ENCODE results near the gene USP15.

Gene USP15

GRCh38 chr12:62270872-62271271 is 10.7 kb downstream of the USP15 start:
- TF ChIP-seq, protein P1, sequence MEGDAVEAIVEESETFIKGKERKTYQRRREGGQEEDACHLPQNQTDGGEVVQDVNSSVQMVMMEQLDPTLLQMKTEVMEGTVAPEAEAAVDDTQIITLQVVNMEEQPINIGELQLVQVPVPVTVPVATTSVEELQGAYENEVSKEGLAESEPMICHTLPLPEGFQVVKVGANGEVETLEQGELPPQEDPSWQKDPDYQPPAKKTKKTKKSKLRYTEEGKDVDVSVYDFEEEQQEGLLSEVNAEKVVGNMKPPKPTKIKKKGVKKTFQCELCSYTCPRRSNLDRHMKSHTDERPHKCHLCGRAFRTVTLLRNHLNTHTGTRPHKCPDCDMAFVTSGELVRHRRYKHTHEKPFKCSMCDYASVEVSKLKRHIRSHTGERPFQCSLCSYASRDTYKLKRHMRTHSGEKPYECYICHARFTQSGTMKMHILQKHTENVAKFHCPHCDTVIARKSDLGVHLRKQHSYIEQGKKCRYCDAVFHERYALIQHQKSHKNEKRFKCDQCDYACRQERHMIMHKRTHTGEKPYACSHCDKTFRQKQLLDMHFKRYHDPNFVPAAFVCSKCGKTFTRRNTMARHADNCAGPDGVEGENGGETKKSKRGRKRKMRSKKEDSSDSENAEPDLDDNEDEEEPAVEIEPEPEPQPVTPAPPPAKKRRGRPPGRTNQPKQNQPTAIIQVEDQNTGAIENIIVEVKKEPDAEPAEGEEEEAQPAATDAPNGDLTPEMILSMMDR (IDR thresholded peaks at IDR 0.05; ENCODE audit: extremely low read depth, missing control alignments), result no peak
- DNase-seq (ENCODE audit: low spot score), result no peak

GRCh38 chr12:62272936-62273552 is 12.8 kb downstream of the USP15 start:
- TF ChIP-seq, protein P1 (IDR thresholded peaks at IDR 0.05; ENCODE audit: extremely low read depth, missing control alignments), result no peak
- no peak for DNase-seq (ENCODE audit: low spot score)

- TF ChIP-seq, protein P1 (IDR thresholded peaks at IDR 0.05; ENCODE audit: extremely low read depth, missing control alignments), result no peak
- DNase-seq (ENCODE audit: low spot score), result no peak
Measured at GRCh38 chr12:62273724-62274380, 13.6 kb downstream of the USP15 start.

DNA sequence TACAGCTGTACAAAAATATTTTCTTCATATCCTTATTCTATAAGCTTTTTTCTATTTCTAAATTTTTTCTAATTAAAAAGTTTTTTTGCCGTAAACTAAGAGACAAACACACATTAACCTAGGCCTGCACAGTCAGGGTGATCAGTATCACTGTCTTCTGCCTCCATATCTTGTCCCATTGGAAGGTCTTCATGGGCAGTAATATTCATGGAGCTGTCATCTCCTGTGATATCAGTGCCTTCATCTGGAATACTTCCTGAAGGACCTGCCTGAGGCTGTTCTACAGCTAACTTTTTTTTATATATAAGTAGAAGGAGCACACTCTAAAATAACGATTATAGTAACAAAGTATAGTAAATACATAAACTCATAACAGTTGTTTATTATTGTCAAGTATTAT is 17.8 kb downstream of the USP15 start:
- DNase-seq (ENCODE audit: low spot score), result no peak
- TF ChIP-seq, protein P1 (IDR thresholded peaks at IDR 0.05; ENCODE audit: extremely low read depth, missing control alignments), result no peak

DNA sequence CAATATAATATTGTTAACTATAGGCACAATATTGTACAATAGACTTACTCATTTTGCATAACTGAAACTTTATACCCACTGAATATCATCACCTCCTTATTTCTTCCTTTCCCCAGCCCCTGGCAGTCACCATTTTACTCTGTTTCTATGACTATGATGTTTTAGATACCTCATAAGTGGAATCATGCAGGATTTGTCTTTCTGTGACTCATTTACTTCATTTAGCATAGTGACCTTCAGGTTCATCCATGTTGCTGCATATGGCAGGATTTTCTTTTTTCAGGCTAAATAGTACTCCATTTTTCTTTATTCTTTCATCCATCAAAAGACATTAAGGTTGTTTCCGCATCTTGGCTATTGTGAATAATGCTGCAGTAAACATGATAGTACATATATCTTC is 18.9 kb downstream of the USP15 start:
- DNase-seq (ENCODE audit: low spot score), result no peak
- TF ChIP-seq, protein P1 (IDR thresholded peaks at IDR 0.05; ENCODE audit: extremely low read depth, missing control alignments), result no peak

- TF ChIP-seq, protein P1 (IDR thresholded peaks at IDR 0.05; ENCODE audit: extremely low read depth, missing control alignments), result no peak
Measured at GRCh38 chr12:62279961-62280360, 19.8 kb downstream of the USP15 start.

DNA sequence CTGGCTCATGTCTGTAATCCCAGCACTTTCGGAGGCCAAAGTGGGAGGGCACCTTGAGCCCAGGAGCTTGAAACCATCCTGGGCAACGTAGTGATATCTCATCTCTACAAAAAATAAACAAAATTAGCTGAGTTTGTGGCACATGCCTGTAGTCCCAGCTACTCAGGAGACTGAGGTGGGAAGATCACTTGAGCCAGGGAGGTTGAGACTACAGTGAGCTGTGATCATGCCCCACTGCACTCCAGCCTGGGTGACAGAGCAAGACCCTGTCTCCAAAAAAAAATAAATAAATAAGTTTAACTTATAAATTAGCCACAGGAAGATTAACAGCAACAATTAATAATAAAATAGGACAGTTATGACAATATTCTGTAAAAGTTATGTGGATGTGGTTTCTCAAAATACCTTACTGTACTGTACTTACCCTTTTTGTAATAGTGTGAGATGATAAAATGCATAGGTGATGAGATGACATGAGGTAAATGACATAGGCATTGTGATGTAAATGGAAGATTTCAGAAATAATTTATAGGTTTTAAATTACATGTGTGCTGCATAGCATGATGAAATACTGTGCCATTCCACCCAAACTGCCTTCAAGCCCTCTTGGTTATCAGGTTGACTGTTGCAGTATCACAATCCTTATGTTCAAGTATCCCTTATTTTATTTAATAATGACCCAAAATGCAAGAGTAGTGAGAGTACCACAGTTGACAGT is 22.0 kb downstream of the USP15 start:
- DNase-seq (ENCODE audit: low spot score), result no peak
- TF ChIP-seq, protein P1 (IDR thresholded peaks at IDR 0.05; ENCODE audit: extremely low read depth, missing control alignments), result no peak

More at GRCh38 chr12:62279961-62280360, 19.8 kb downstream of the USP15 start:
- DNase-seq (ENCODE audit: low spot score), result no peak

Data from GM20000 (cell line).